Measurements from ENCODE around the gene TTC33.

The TTC33 gene

GRCh38 chr5:40585537-40586267 is 170.1 kb downstream of the TTC33 start:
- no peak overlapping the region for H3K27ac ChIP-seq (ENCODE audit: insufficient read depth, low read length, poor library complexity, severe bottlenecking)
- no peaks in the 10 kb centered on the region for H3K4me1 ChIP-seq (ENCODE audit: control insufficient read depth, insufficient read depth, low read length, poor library complexity, severe bottlenecking)
- DNase-seq = no peak
- H3K4me3 ChIP-seq (ENCODE audit: insufficient read depth, low read depth, low read length, poor library complexity, severe bottlenecking) = no peak overlapping the region
- no peaks in the 10 kb centered on the region for H3K27me3 ChIP-seq (replicated peaks; ENCODE audit: control insufficient read depth, insufficient read depth, low read length, poor library complexity, severe bottlenecking)
- no peaks in the 10 kb centered on the region for H3K9me3 ChIP-seq (ENCODE audit: control insufficient read depth, low read length)
- no peaks in the 10 kb centered on the region for H3K36me3 ChIP-seq (ENCODE audit: control insufficient read depth, insufficient read depth, low read length)

GRCh38 chr5:40584054-40584453 is 171.7 kb downstream of the TTC33 start:
- Histone ChIP-seq H3K4me3 (ENCODE audit: insufficient read depth, low read depth, low read length, poor library complexity, severe bottlenecking) (no peak overlapping the region), H3K4me1 (ENCODE audit: control insufficient read depth, insufficient read depth, low read length, poor library complexity, severe bottlenecking) (no peaks in the 10 kb centered on the region), H3K27ac (ENCODE audit: insufficient read depth, low read length, poor library complexity, severe bottlenecking) (no peak overlapping the region), H3K27me3 (replicated peaks; ENCODE audit: control insufficient read depth, insufficient read depth, low read length, poor library complexity, severe bottlenecking) (no peaks in the 10 kb centered on the region), H3K36me3 (ENCODE audit: control insufficient read depth, insufficient read depth, low read length) (no peaks in the 10 kb centered on the region), H3K9me3 (ENCODE audit: control insufficient read depth, low read length) (no peaks in the 10 kb centered on the region)
- no peak for DNase-seq

GRCh38 chr5:40578501-40579451 is 177.0 kb downstream of the TTC33 start:
- Histone ChIP-seq H3K4me3 (ENCODE audit: insufficient read depth, low read depth, low read length, poor library complexity, severe bottlenecking) (peak overlapping the region; percentile 36), H3K4me1 (ENCODE audit: control insufficient read depth, insufficient read depth, low read length, poor library complexity, severe bottlenecking) (no peaks in the 10 kb centered on the region), H3K36me3 (ENCODE audit: control insufficient read depth, insufficient read depth, low read length) (no peaks in the 10 kb centered on the region), H3K27ac (ENCODE audit: insufficient read depth, low read length, poor library complexity, severe bottlenecking) (no peak overlapping the region), H3K27me3 (replicated peaks; ENCODE audit: control insufficient read depth, insufficient read depth, low read length, poor library complexity, severe bottlenecking) (no peaks in the 10 kb centered on the region), H3K9me3 (ENCODE audit: control insufficient read depth, low read length) (no peaks in the 10 kb centered on the region)
- no peak for DNase-seq

GRCh38 chr5:40577718-40578117 is 178.0 kb downstream of the TTC33 start:
- H3K36me3 ChIP-seq (ENCODE audit: control insufficient read depth, insufficient read depth, low read length) = no peaks in the 10 kb centered on the region
- no peaks in the 10 kb centered on the region for H3K27me3 ChIP-seq (replicated peaks; ENCODE audit: control insufficient read depth, insufficient read depth, low read length, poor library complexity, severe bottlenecking)
- no peak overlapping the region for H3K4me3 ChIP-seq (ENCODE audit: insufficient read depth, low read depth, low read length, poor library complexity, severe bottlenecking)
- no peaks in the 10 kb centered on the region for H3K4me1 ChIP-seq (ENCODE audit: control insufficient read depth, insufficient read depth, low read length, poor library complexity, severe bottlenecking)
- H3K9me3 ChIP-seq (ENCODE audit: control insufficient read depth, low read length) = no peaks in the 10 kb centered on the region
- no peak for DNase-seq
- H3K27ac ChIP-seq (ENCODE audit: insufficient read depth, low read length, poor library complexity, severe bottlenecking) = no peak overlapping the region

GRCh38 chr5:40575921-40576320 is 179.8 kb downstream of the TTC33 start:
- H3K4me1 ChIP-seq (ENCODE audit: control insufficient read depth, insufficient read depth, low read length, poor library complexity, severe bottlenecking) = no peaks in the 10 kb centered on the region
- H3K36me3 ChIP-seq (ENCODE audit: control insufficient read depth, insufficient read depth, low read length) = no peaks in the 10 kb centered on the region
- H3K27ac ChIP-seq (ENCODE audit: insufficient read depth, low read length, poor library complexity, severe bottlenecking) = no peak overlapping the region
- DNase-seq = no peak
- no peak overlapping the region for H3K4me3 ChIP-seq (ENCODE audit: insufficient read depth, low read depth, low read length, poor library complexity, severe bottlenecking)
- no peaks in the 10 kb centered on the region for H3K9me3 ChIP-seq (ENCODE audit: control insufficient read depth, low read length)
- H3K27me3 ChIP-seq (replicated peaks; ENCODE audit: control insufficient read depth, insufficient read depth, low read length, poor library complexity, severe bottlenecking) = no peaks in the 10 kb centered on the region

GRCh38 chr5:40575411-40575810 is 180.3 kb downstream of the TTC33 start:
- DNase-seq = no peak
- H3K27ac ChIP-seq (ENCODE audit: insufficient read depth, low read length, poor library complexity, severe bottlenecking) = no peak overlapping the region
- H3K4me3 ChIP-seq (ENCODE audit: insufficient read depth, low read depth, low read length, poor library complexity, severe bottlenecking) = no peak overlapping the region
- H3K36me3 ChIP-seq (ENCODE audit: control insufficient read depth, insufficient read depth, low read length) = no peaks in the 10 kb centered on the region
- no peaks in the 10 kb centered on the region for H3K4me1 ChIP-seq (ENCODE audit: control insufficient read depth, insufficient read depth, low read length, poor library complexity, severe bottlenecking)
- H3K27me3 ChIP-seq (replicated peaks; ENCODE audit: control insufficient read depth, insufficient read depth, low read length, poor library complexity, severe bottlenecking) = no peaks in the 10 kb centered on the region
- H3K9me3 ChIP-seq (ENCODE audit: control insufficient read depth, low read length) = no peaks in the 10 kb centered on the region

GRCh38 chr5:40572937-40573336 is 182.8 kb downstream of the TTC33 start:
- H3K27me3 ChIP-seq (replicated peaks; ENCODE audit: control insufficient read depth, insufficient read depth, low read length, poor library complexity, severe bottlenecking) = no peaks in the 10 kb centered on the region
- H3K4me1 ChIP-seq (ENCODE audit: control insufficient read depth, insufficient read depth, low read length, poor library complexity, severe bottlenecking) = no peaks in the 10 kb centered on the region
- no peak for DNase-seq
- H3K4me3 ChIP-seq (ENCODE audit: insufficient read depth, low read depth, low read length, poor library complexity, severe bottlenecking) = no peak overlapping the region
- H3K9me3 ChIP-seq (ENCODE audit: control insufficient read depth, low read length) = no peaks in the 10 kb centered on the region
- H3K36me3 ChIP-seq (ENCODE audit: control insufficient read depth, insufficient read depth, low read length) = no peaks in the 10 kb centered on the region
- H3K27ac ChIP-seq (ENCODE audit: insufficient read depth, low read length, poor library complexity, severe bottlenecking) = no peak overlapping the region

- no peaks in the 10 kb centered on the region for H3K4me1 ChIP-seq (ENCODE audit: control insufficient read depth, insufficient read depth, low read length, poor library complexity, severe bottlenecking)
- H3K27me3 ChIP-seq (replicated peaks; ENCODE audit: control insufficient read depth, insufficient read depth, low read length, poor library complexity, severe bottlenecking) = no peaks in the 10 kb centered on the region
- no peak overlapping the region for H3K4me3 ChIP-seq (ENCODE audit: insufficient read depth, low read depth, low read length, poor library complexity, severe bottlenecking)
- DNase-seq = no peak
- no peaks in the 10 kb centered on the region for H3K36me3 ChIP-seq (ENCODE audit: control insufficient read depth, insufficient read depth, low read length)
- no peak overlapping the region for H3K27ac ChIP-seq (ENCODE audit: insufficient read depth, low read length, poor library complexity, severe bottlenecking)
- H3K9me3 ChIP-seq (ENCODE audit: control insufficient read depth, low read length) = no peaks in the 10 kb centered on the region
Observed at GRCh38 chr5:40572391-40572790, 183.4 kb downstream of the TTC33 start.

- Histone ChIP-seq H3K36me3 (ENCODE audit: control insufficient read depth, insufficient read depth, low read length) (no peaks in the 10 kb centered on the region), H3K4me1 (ENCODE audit: control insufficient read depth, insufficient read depth, low read length, poor library complexity, severe bottlenecking) (no peaks in the 10 kb centered on the region), H3K9me3 (ENCODE audit: control insufficient read depth, low read length) (no peaks in the 10 kb centered on the region), H3K27ac (ENCODE audit: insufficient read depth, low read length, poor library complexity, severe bottlenecking) (no peak overlapping the region), H3K27me3 (replicated peaks; ENCODE audit: control insufficient read depth, insufficient read depth, low read length, poor library complexity, severe bottlenecking) (no peaks in the 10 kb centered on the region), H3K4me3 (ENCODE audit: insufficient read depth, low read depth, low read length, poor library complexity, severe bottlenecking) (no peak overlapping the region)
- no peak for DNase-seq
Observed at GRCh38 chr5:40571729-40572128, 184.0 kb downstream of the TTC33 start.
